GM19372 (cell line): ENCODE data around the gene ALAD.
"Not testable (repeated sequence)": the region's sequence is repeated elsewhere in the genome, so short reads cannot be mapped to it uniquely, and the experiment has no call there.

Experiments
- ATAC-seq: cut with Tn5 transposase; IDR thresholded peaks from one replicate; pipeline ENCODE4 v1.9.1; 2021; ENCODE audit warnings: mild to moderate bottlenecking, low read depth, moderate library complexity; ENCODE audit not compliant: unreplicated experiment

The ALAD gene

GRCh38 chr9:113401027-113401792 is at the start of gene ALAD:
Gene ALAD (minus strand): TSS chr9:113401284. CDS start chr9:113393559, 7,725 bp downstream.
- peak; percentile 99 for ATAC-seq

- ATAC-seq: no peak
Measured at GRCh38 chr9:113449376-113449775, 48.3 kb upstream of the ALAD start.

- ATAC-seq: no peak
Measured at GRCh38 chr9:113446323-113446740, 45.2 kb upstream of the ALAD start.

- ATAC-seq: no peak
Measured at GRCh38 chr9:113444736-113445135, 43.7 kb upstream of the ALAD start.

- ATAC-seq: not testable (repeated sequence)
Measured at GRCh38 chr9:113437716-113438115, 36.6 kb upstream of the ALAD start.

- no peak for ATAC-seq
Measured at GRCh38 chr9:113436728-113437515, 35.8 kb upstream of the ALAD start.

- no peak for ATAC-seq
Measured at GRCh38 chr9:113431191-113431590, 30.1 kb upstream of the ALAD start.

GRCh38 chr9:113428062-113428615 is 27.1 kb upstream of the ALAD start:
- no peak for ATAC-seq

- ATAC-seq: no peak
Measured at GRCh38 chr9:113427629-113428028, 26.5 kb upstream of the ALAD start.

GRCh38 chr9:113426701-113427100 is 25.6 kb upstream of the ALAD start:
- ATAC-seq: no peak

- ATAC-seq: no peak
Measured at GRCh38 chr9:113425072-113425471, 24.0 kb upstream of the ALAD start.

GRCh38 chr9:113421726-113422125 is 20.6 kb upstream of the ALAD start:
- ATAC-seq: no peak

- no peak for ATAC-seq
Measured at GRCh38 chr9:113417370-113417769, 16.3 kb upstream of the ALAD start.

- ATAC-seq: peak; percentile 99
Measured at GRCh38 chr9:113416149-113416721, 15.2 kb upstream of the ALAD start.

GRCh38 chr9:113410207-113410864 is 9.3 kb upstream of the ALAD start, which contains the start of the genes C9orf43 and POLE3:
Gene C9orf43 (plus strand): TSS chr9:113410747. CDS start chr9:113413494, 2,747 bp downstream.
Gene POLE3 (minus strand): TSS chr9:113410675. CDS start chr9:113410293, 382 bp downstream.
- ATAC-seq: peak; percentile 91

- ATAC-seq: no peak
Measured at GRCh38 chr9:113409883-113410206, 8.8 kb upstream of the ALAD start.

- ATAC-seq: no peak
Measured at GRCh38 chr9:113409481-113409880, 8.4 kb upstream of the ALAD start.

- peak; percentile 33 for ATAC-seq
Measured at GRCh38 chr9:113406873-113407511, 5.9 kb upstream of the ALAD start.

- ATAC-seq: not testable (repeated sequence)
Measured at GRCh38 chr9:113406353-113406752, 5.3 kb upstream of the ALAD start.

- no peak for ATAC-seq
Measured at GRCh38 chr9:113403646-113404045, 2.6 kb upstream of the ALAD start.
